ENCODE results near the gene DGKZ.

- TF ChIP-seq CTCF (IDR thresholded peaks at IDR 0.05 in 8 of 11, conservative IDR thresholded peaks at IDR 0.05 in 3 of 11) (no peak), POLR2AphosphoS5 (IDR thresholded peaks at IDR 0.05) (no peak)
Observed at GRCh38 chr11:46333394-46333947, 13.8 kb upstream of the DGKZ start.
